Liver (tissue), 9 donors: ENCODE results near the gene RALB. TPM values are rescaled to one million over a fixed set of nuclear protein-coding genes. Genes with fewer than 3 reads are reported as not detected.

Experiments
- DNase-seq: peaks from one replicate; pipeline ENCODE4 v3.0.0-alpha.2; 2017; ENCODE audit warnings: low spot score
- H3K27ac ChIP-seq, 2 donors: one replicate each; pipeline ENCODE4 v1.7.0; 2013; ENCODE audit warnings: inconsistent platforms in 2 of 2, low read length in 2 of 2, control low read depth in 1 of 2, low read depth in 1 of 2, mild to moderate bottlenecking in 1 of 2
- H3K27me3 ChIP-seq, 4 donors: one replicate each; pipeline versions ENCODE4 v1.6.1 to v1.7.0; 2013; ENCODE audit warnings: low read length in 3 of 4, inconsistent platforms in 1 of 4, mild to moderate bottlenecking in 1 of 4, moderate library complexity in 1 of 4; ENCODE audit not compliant: control insufficient read depth in 4 of 4, insufficient read depth in 4 of 4
- H3K36me3 ChIP-seq, 4 donors: one replicate each; pipeline versions ENCODE4 v1.6.1 to v1.7.0; 2013; ENCODE audit warnings: low read length in 3 of 4, mild to moderate bottlenecking in 3 of 4, low read depth in 1 of 4, moderate library complexity in 1 of 4; ENCODE audit not compliant: control insufficient read depth in 4 of 4, insufficient read depth in 3 of 4
- H3K4me1 ChIP-seq, 4 donors: one replicate each; pipeline versions ENCODE4 v1.6.1 to v1.7.0; 2013; ENCODE audit warnings: low read length in 3 of 4, mild to moderate bottlenecking in 3 of 4, moderate library complexity in 1 of 4; ENCODE audit not compliant: control insufficient read depth in 4 of 4, insufficient read depth in 4 of 4
- H3K4me3 ChIP-seq, 3 donors: one replicate each; pipeline versions ENCODE4 v1.6.1 to v1.7.0; 2013; ENCODE audit warnings: low read length in 3 of 3, control low read depth in 1 of 3, low read depth in 1 of 3, mild to moderate bottlenecking in 1 of 3
- H3K9ac ChIP-seq, 2 donors: one replicate each; pipeline ENCODE4 v1.7.0; 2013; ENCODE audit warnings: low read length in 2 of 2, mild to moderate bottlenecking in 2 of 2, moderate library complexity in 2 of 2, control low read depth in 1 of 2, low read depth in 1 of 2
- H3K9me3 ChIP-seq, 4 donors: one replicate each; pipeline versions ENCODE4 v1.6.1 to v1.7.0; 2013; ENCODE audit warnings: low read length in 3 of 4; ENCODE audit not compliant: control insufficient read depth in 4 of 4
- EGR1 ChIP-seq, 2 donors: IDR thresholded peaks; 2 replicates each; pipeline ENCODE4 v1.6.1; 2016 to 2018; ENCODE audit warnings: antibody characterized with exemption in 2 of 2, low read depth in 2 of 2
- FOXA1 ChIP-seq: IDR thresholded peaks from 2 replicates; pipeline ENCODE4 v1.6.1; 2016; ENCODE audit warnings: antibody characterized with exemption
- FOXA2 ChIP-seq: IDR thresholded peaks from 2 replicates; pipeline ENCODE4 v1.6.1; 2016; ENCODE audit warnings: antibody characterized with exemption
- GABPA ChIP-seq, 2 donors: IDR thresholded peaks in 1 of 2; conservative IDR thresholded peaks in 1 of 2; 2 replicates each; pipeline ENCODE4 v1.6.1; 2016; ENCODE audit warnings: antibody characterized with exemption in 2 of 2, mild to moderate bottlenecking in 1 of 2, moderate library complexity in 1 of 2
- HNF4A ChIP-seq, 2 donors: conservative IDR thresholded peaks; 2 replicates each; pipeline ENCODE4 v1.6.1; 2016; ENCODE audit warnings: antibody characterized with exemption in 2 of 2, mild to moderate bottlenecking in 2 of 2
- HNF4G ChIP-seq: IDR thresholded peaks from 2 replicates; pipeline ENCODE4 v1.6.1; 2016; ENCODE audit warnings: antibody characterized with exemption
- JUND ChIP-seq, 2 donors: IDR thresholded peaks; 2 replicates each; pipeline ENCODE4 v1.6.1; 2016; ENCODE audit warnings: antibody characterized with exemption in 2 of 2
- RAD21 ChIP-seq, 2 donors: IDR thresholded peaks; 2 replicates each; pipeline ENCODE4 v1.6.1; 2016; ENCODE audit warnings: antibody characterized with exemption in 2 of 2, mild to moderate bottlenecking in 2 of 2
- RXRA ChIP-seq, 2 donors: IDR thresholded peaks; 2 replicates each; pipeline ENCODE4 v1.6.1; 2017 to 2018; ENCODE audit warnings: antibody characterized with exemption in 2 of 2, mild to moderate bottlenecking in 1 of 2
- SP1 ChIP-seq: IDR thresholded peaks from 2 replicates; pipeline ENCODE4 v1.6.1; 2018; ENCODE audit warnings: antibody characterized with exemption, mild to moderate bottlenecking
- TAF1 ChIP-seq: conservative IDR thresholded peaks from 2 replicates; pipeline ENCODE4 v1.6.1; 2016; ENCODE audit warnings: antibody characterized with exemption, mild to moderate bottlenecking
- YY1 ChIP-seq: IDR thresholded peaks from 2 replicates; pipeline ENCODE4 v1.6.1; 2016; ENCODE audit warnings: antibody characterized with exemption, mild to moderate bottlenecking
- WGBS: extraction: QIAGEN DNeasy Blood & Tissue Kit; methylation state at CpG from one replicate; pipeline ENCODE4 v1.1.7; 2013; 5-methylcytosine and 5-hydroxymethylcytosine counted together
- polyA plus RNA-seq, 2 donors: library from polyadenylated mRNA; stranded (reverse) in 1 of 2; unstranded in 1 of 2; fragments of 200-250 nt in 1 of 2; fragments of >200 nt in 1 of 2; fragmentation: Nextera tagmentation in 1 of 2; extraction: Ambion mirVana in 1 of 2; gene quantifications; one replicate each; pipeline versions ENCODE4 v1.2.1 to v1.2.3, GENCODE V29; 2013 to 2015
- total RNA-seq, 2 donors: library from RNA; depleted of rRNA; stranded (reverse); fragments of >200 nt; gene quantifications; one replicate each; pipeline ENCODE4 v1.2.3, GENCODE V29; 2014
- TF ChIP-seq, protein P1 (sequence below): IDR thresholded peaks from 2 replicates; pipeline ENCODE4 v1.6.1; 2016; ENCODE audit warnings: antibody characterized with exemption
- TF ChIP-seq, protein P2 (sequence below): IDR thresholded peaks from 2 replicates; pipeline ENCODE4 v1.6.1; 2016; ENCODE audit warnings: antibody characterized with exemption, mild to moderate bottlenecking
- TF ChIP-seq, protein P3 (sequence below): IDR thresholded peaks from 2 replicates; pipeline ENCODE4 v1.6.1; 2016; ENCODE audit warnings: antibody characterized with exemption
- TF ChIP-seq, protein P4 (sequence below): IDR thresholded peaks from 2 replicates; pipeline ENCODE4 v1.6.1; 2016; ENCODE audit warnings: antibody characterized with exemption
- donor health status: healthy.
- donor health status: healthy.
- donor health status: healthy.
- donor health status: healthy.
- donor health status: healthy.

RALB gene
- total and polyA plus RNA-seq, 4 donors = 11.1 to 26.4 (median 20.1) TPM

DNA sequence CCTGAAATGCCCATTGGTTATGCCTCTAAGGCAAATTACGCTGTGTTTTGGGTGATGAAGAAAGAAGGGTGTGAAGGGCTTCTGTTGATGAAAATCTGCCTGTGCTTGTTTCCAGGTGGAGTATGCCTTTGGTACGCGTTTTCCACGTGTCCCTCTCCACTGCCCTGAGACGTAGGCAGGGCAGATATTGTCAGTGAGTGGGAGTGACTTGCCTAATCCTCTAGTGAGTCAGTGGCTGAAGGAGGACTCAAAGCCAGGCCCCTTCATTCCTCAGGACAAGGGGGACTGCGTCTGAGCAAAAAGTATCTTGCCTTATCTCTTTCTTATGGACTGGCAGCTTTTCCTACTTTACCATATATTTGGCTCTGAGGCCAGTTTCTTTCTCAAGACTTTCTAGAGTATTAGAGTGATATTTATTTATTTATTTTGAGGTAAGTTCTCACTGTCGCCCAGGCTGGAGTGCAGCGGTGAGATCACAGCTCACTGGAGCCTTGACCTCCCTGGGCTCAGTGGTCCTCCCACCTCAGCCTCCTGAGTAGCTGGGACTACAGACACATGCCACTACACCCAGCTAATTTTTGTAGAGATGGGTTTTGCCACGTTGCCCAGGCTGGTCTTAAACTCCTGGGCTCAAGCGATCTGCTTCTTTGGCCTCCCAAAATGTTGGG lies 10.2 kb downstream of the RALB start:
- H3K27me3 ChIP-seq = no peaks in the 10 kb centered on the region
- no peak overlapping the region for H3K27ac ChIP-seq
- no peak overlapping the region for H3K4me3 ChIP-seq
- H3K4me1 ChIP-seq = no peaks in the 10 kb centered on the region
- no peak overlapping the region for H3K9ac ChIP-seq
- no peaks in the 10 kb centered on the region for H3K36me3 ChIP-seq
- 86% methylated on average over 10 of the region's 10 CpGs for WGBS
- DNase-seq = no peak
- TF ChIP-seq, protein P1, sequence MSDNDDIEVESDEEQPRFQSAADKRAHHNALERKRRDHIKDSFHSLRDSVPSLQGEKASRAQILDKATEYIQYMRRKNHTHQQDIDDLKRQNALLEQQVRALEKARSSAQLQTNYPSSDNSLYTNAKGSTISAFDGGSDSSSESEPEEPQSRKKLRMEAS = no peak
- TF ChIP-seq, protein P2, sequence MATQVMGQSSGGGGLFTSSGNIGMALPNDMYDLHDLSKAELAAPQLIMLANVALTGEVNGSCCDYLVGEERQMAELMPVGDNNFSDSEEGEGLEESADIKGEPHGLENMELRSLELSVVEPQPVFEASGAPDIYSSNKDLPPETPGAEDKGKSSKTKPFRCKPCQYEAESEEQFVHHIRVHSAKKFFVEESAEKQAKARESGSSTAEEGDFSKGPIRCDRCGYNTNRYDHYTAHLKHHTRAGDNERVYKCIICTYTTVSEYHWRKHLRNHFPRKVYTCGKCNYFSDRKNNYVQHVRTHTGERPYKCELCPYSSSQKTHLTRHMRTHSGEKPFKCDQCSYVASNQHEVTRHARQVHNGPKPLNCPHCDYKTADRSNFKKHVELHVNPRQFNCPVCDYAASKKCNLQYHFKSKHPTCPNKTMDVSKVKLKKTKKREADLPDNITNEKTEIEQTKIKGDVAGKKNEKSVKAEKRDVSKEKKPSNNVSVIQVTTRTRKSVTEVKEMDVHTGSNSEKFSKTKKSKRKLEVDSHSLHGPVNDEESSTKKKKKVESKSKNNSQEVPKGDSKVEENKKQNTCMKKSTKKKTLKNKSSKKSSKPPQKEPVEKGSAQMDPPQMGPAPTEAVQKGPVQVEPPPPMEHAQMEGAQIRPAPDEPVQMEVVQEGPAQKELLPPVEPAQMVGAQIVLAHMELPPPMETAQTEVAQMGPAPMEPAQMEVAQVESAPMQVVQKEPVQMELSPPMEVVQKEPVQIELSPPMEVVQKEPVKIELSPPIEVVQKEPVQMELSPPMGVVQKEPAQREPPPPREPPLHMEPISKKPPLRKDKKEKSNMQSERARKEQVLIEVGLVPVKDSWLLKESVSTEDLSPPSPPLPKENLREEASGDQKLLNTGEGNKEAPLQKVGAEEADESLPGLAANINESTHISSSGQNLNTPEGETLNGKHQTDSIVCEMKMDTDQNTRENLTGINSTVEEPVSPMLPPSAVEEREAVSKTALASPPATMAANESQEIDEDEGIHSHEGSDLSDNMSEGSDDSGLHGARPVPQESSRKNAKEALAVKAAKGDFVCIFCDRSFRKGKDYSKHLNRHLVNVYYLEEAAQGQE = no peak
- TF ChIP-seq FOXA1 (no peak), RXRA (IDR thresholded peaks at IDR 0.05) (no peak), FOXA2 (no peak), SP1 (no peak), HNF4G (no peak), YY1 (no peak), EGR1 (IDR thresholded peaks at IDR 0.05; ENCODE audit: low read depth in 2 of 2) (no peak), RAD21 (IDR thresholded peaks at IDR 0.05) (no peak), JUND (IDR thresholded peaks at IDR 0.05) (no peak), GABPA (IDR thresholded peaks at IDR 0.05 in 1 of 2, conservative IDR thresholded peaks at IDR 0.05 in 1 of 2) (no peak), TAF1 (no peak), HNF4A (conservative IDR thresholded peaks at IDR 0.05) (no peak)
- TF ChIP-seq, protein P3, sequence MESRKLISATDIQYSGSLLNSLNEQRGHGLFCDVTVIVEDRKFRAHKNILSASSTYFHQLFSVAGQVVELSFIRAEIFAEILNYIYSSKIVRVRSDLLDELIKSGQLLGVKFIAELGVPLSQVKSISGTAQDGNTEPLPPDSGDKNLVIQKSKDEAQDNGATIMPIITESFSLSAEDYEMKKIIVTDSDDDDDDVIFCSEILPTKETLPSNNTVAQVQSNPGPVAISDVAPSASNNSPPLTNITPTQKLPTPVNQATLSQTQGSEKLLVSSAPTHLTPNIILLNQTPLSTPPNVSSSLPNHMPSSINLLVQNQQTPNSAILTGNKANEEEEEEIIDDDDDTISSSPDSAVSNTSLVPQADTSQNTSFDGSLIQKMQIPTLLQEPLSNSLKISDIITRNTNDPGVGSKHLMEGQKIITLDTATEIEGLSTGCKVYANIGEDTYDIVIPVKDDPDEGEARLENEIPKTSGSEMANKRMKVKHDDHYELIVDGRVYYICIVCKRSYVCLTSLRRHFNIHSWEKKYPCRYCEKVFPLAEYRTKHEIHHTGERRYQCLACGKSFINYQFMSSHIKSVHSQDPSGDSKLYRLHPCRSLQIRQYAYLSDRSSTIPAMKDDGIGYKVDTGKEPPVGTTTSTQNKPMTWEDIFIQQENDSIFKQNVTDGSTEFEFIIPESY = no peak
- TF ChIP-seq, protein P4, sequence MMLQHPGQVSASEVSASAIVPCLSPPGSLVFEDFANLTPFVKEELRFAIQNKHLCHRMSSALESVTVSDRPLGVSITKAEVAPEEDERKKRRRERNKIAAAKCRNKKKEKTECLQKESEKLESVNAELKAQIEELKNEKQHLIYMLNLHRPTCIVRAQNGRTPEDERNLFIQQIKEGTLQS = no peak
- H3K9me3 ChIP-seq = peaks cover 0 to 5% (median under 1%) of the 10 kb centered on the region in 4 donors

DNA sequence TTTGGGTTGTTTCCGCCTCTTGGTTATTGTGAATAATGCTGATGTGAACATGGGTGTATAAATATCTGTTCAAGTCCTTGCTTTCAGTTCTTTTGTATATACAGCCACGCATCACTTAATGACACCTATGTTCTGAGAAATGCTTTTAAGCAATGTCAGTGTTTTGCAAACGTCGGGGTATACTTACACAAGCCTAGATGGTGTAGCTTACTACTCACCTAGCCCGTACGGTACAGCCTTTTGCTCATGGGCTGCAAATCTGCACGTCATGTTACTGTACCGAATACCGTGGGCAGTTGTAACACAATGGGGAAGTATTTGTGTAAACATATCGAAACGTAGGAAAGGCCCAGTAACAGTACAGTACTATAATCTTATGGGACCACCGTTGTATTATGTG lies 12.4 kb downstream of the RALB start:
- WGBS = 80% methylated on average over 12 of the region's 12 CpGs
- Histone ChIP-seq H3K9me3 (peaks cover 0 to 5% (median under 1%) of the 10 kb centered on the region in 4 donors), H3K9ac (no peak overlapping the region), H3K36me3 (no peaks in the 10 kb centered on the region), H3K27me3 (no peaks in the 10 kb centered on the region), H3K4me3 (no peak overlapping the region), H3K27ac (no peak overlapping the region), H3K4me1 (no peaks in the 10 kb centered on the region)
- TF ChIP-seq SP1 (no peak), FOXA1 (no peak), RXRA (IDR thresholded peaks at IDR 0.05) (no peak)
- TF ChIP-seq, protein P4 = no peak
- DNase-seq = no peak
